ENCODE measurements around the gene ODAD3. TPM values are rescaled to one million over a fixed set of nuclear protein-coding genes. Genes with fewer than 3 reads are reported as not detected.
A peak's percentile ranks its signal among the peaks of the same experiment; 100 is the strongest.

The ODAD3 gene
- total and polyA plus RNA-seq, 10 of the 15 experiments (the other 5 are each of a cell fraction or from before 2014, with no cell fraction given), result 0.11 to 0.39 (median 0.28) TPM; not detected in 7

GRCh38 chr19:11451871-11452619, 17.1 kb upstream of the ODAD3 start (continued):
- TF ChIP-seq BCL3 (IDR thresholded peaks at IDR 0.05; ENCODE audit: borderline replicate concordance, insufficient read depth, low read depth, low read length, poor library complexity, severe bottlenecking), result peak; percentile 68
- TF ChIP-seq SMAD5 (IDR thresholded peaks at IDR 0.05; ENCODE audit: low read depth), result no peak
- TF ChIP-seq, protein P1, sequence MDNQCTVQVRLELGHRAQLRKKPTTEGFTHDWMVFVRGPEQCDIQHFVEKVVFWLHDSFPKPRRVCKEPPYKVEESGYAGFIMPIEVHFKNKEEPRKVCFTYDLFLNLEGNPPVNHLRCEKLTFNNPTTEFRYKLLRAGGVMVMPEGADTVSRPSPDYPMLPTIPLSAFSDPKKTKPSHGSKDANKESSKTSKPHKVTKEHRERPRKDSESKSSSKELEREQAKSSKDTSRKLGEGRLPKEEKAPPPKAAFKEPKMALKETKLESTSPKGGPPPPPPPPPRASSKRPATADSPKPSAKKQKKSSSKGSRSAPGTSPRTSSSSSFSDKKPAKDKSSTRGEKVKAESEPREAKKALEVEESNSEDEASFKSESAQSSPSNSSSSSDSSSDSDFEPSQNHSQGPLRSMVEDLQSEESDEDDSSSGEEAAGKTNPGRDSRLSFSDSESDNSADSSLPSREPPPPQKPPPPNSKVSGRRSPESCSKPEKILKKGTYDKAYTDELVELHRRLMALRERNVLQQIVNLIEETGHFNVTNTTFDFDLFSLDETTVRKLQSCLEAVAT (IDR thresholded peaks at IDR 0.05), result no peak
- no peak for TF ChIP-seq NRF1 (conservative IDR thresholded peaks at IDR 0.05; ENCODE audit: low read depth, low read length)
- TF ChIP-seq EGR1 (IDR thresholded peaks at IDR 0.05; ENCODE audit: borderline replicate concordance in 1 of 2, low read depth in 2 of 2, low read length in 2 of 2), result peak in 1 of 2 experiments; percentile 91; a peak in 2 of 3 replicates
- TF ChIP-seq, protein P2, sequence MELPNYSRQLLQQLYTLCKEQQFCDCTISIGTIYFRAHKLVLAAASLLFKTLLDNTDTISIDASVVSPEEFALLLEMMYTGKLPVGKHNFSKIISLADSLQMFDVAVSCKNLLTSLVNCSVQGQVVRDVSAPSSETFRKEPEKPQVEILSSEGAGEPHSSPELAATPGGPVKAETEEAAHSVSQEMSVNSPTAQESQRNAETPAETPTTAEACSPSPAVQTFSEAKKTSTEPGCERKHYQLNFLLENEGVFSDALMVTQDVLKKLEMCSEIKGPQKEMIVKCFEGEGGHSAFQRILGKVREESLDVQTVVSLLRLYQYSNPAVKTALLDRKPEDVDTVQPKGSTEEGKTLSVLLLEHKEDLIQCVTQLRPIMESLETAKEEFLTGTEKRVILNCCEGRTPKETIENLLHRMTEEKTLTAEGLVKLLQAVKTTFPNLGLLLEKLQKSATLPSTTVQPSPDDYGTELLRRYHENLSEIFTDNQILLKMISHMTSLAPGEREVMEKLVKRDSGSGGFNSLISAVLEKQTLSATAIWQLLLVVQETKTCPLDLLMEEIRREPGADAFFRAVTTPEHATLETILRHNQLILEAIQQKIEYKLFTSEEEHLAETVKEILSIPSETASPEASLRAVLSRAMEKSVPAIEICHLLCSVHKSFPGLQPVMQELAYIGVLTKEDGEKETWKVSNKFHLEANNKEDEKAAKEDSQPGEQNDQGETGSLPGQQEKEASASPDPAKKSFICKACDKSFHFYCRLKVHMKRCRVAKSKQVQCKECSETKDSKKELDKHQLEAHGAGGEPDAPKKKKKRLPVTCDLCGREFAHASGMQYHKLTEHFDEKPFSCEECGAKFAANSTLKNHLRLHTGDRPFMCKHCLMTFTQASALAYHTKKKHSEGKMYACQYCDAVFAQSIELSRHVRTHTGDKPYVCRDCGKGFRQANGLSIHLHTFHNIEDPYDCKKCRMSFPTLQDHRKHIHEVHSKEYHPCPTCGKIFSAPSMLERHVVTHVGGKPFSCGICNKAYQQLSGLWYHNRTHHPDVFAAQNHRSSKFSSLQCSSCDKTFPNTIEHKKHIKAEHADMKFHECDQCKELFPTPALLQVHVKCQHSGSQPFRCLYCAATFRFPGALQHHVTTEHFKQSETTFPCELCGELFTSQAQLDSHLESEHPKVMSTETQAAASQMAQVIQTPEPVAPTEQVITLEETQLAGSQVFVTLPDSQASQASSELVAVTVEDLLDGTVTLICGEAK (IDR thresholded peaks at IDR 0.05; ENCODE audit: borderline replicate concordance), result no peak; the same call in 1 of the 2 replicates
- no peak for TF ChIP-seq HCFC1 (IDR thresholded peaks at IDR 0.05; ENCODE audit: low read length)
- TF ChIP-seq EP300 (IDR thresholded peaks at IDR 0.05; ENCODE audit: borderline replicate concordance in 1 of 2, control insufficient read depth in 1 of 2, low read depth in 2 of 2, low read length in 2 of 2), result peak in 1 of 2 experiments; percentile 29; a peak in 1 of 4 replicates
- TF ChIP-seq, protein P3, sequence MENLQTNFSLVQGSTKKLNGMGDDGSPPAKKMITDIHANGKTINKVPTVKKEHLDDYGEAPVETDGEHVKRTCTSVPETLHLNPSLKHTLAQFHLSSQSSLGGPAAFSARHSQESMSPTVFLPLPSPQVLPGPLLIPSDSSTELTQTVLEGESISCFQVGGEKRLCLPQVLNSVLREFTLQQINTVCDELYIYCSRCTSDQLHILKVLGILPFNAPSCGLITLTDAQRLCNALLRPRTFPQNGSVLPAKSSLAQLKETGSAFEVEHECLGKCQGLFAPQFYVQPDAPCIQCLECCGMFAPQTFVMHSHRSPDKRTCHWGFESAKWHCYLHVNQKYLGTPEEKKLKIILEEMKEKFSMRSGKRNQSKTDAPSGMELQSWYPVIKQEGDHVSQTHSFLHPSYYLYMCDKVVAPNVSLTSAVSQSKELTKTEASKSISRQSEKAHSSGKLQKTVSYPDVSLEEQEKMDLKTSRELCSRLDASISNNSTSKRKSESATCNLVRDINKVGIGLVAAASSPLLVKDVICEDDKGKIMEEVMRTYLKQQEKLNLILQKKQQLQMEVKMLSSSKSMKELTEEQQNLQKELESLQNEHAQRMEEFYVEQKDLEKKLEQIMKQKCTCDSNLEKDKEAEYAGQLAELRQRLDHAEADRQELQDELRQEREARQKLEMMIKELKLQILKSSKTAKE (IDR thresholded peaks at IDR 0.05; ENCODE audit: low read depth, poor library complexity, severe bottlenecking), result peak; percentile 76
- peak; percentile 62 to 63; a peak in 3 of 4 replicates for TF ChIP-seq BHLHE40 (IDR thresholded peaks at IDR 0.05; ENCODE audit: borderline replicate concordance in 1 of 2, low read depth in 2 of 2, low read length in 1 of 2)
- TF ChIP-seq, protein P4, sequence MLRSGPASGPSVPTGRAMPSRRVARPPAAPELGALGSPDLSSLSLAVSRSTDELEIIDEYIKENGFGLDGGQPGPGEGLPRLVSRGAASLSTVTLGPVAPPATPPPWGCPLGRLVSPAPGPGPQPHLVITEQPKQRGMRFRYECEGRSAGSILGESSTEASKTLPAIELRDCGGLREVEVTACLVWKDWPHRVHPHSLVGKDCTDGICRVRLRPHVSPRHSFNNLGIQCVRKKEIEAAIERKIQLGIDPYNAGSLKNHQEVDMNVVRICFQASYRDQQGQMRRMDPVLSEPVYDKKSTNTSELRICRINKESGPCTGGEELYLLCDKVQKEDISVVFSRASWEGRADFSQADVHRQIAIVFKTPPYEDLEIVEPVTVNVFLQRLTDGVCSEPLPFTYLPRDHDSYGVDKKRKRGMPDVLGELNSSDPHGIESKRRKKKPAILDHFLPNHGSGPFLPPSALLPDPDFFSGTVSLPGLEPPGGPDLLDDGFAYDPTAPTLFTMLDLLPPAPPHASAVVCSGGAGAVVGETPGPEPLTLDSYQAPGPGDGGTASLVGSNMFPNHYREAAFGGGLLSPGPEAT (IDR thresholded peaks at IDR 0.05; ENCODE audit: low read depth), result peak; percentile 31; the same call in 1 of the 2 replicates
- peak in 1 of 2 experiments; percentile 17; a peak in 2 of 4 replicates for TF ChIP-seq IKZF2 (IDR thresholded peaks at IDR 0.05)
- TF ChIP-seq CREB1 (IDR thresholded peaks at IDR 0.05; ENCODE audit: low read depth), result no peak
- peak; percentile 7; the same call in 1 of the 2 replicates for TF ChIP-seq RAD51 (IDR thresholded peaks at IDR 0.05)
- TF ChIP-seq POLR2AphosphoS5 (IDR thresholded peaks at IDR 0.05; ENCODE audit: low read length), result no peak
- TF ChIP-seq NBN (IDR thresholded peaks at IDR 0.05), result 0 out of 2 replicates have a peak, but pooled peaks have one; percentile 69
- TF ChIP-seq SP1 (IDR thresholded peaks at IDR 0.05; ENCODE audit: low read depth, low read length), result no peak

Data from GM12878 (cell line).